GM23338 (cell line): ENCODE measurements around the gene CLRN2. TPM values are rescaled to one million over a fixed set of nuclear protein-coding genes. Genes with fewer than 3 reads are reported as not detected.

Source experiments
- ATAC-seq: fragments of 200-7000 bp; cut with Tn5 transposase; 3 replicates; pipeline ENCODE4 v1.9.1; 2020
- DNase-seq: peaks from one replicate; pipeline ENCODE4 v3.0.0-alpha.2; 2015; ENCODE audit warnings: low spot score
- H2AFZ ChIP-seq: fragments of 200-600 bp; sonication (generic); 2 replicates; pipeline ENCODE4 v1.8.0; 2016; ENCODE audit warnings: antibody characterized with exemption, mild to moderate bottlenecking, moderate library complexity
- H3F3A ChIP-seq: fragments of 200-600 bp; sonication (generic); replicated peaks from 2 replicates; pipeline ENCODE4 v1.8.0; 2017; ENCODE audit warnings: antibody characterized with exemption, mixed run types, low read depth
- H3K27ac ChIP-seq: fragments of 200-600 bp; sonication (generic); 2 replicates; pipeline ENCODE4 v1.6.1; 2016; ENCODE audit warnings: low read depth
- H3K27me3 ChIP-seq: fragments of 200-600 bp; sonication (generic); 2 replicates; pipeline ENCODE4 v1.8.0; 2016; ENCODE audit warnings: mild to moderate bottlenecking, mixed run types, moderate library complexity; ENCODE audit not compliant: insufficient read depth
- H3K36me3 ChIP-seq: fragments of 200-600 bp; sonication (generic); 2 replicates; pipeline ENCODE4 v1.8.0; 2016; ENCODE audit warnings: mild to moderate bottlenecking; ENCODE audit not compliant: insufficient read depth
- H3K4me1 ChIP-seq: fragments of 200-600 bp; sonication (generic); 2 replicates; pipeline ENCODE4 v1.8.0; 2016; ENCODE audit warnings: mild to moderate bottlenecking, moderate library complexity; ENCODE audit not compliant: insufficient read depth
- H3K4me2 ChIP-seq: fragments of 200-600 bp; sonication (generic); 2 replicates; pipeline ENCODE4 v1.7.1; 2017; ENCODE audit warnings: mixed run types
- H3K4me3 ChIP-seq: fragments of 200-600 bp; sonication (generic); 2 replicates; pipeline ENCODE4 v1.6.1; 2016; ENCODE audit warnings: mixed run types
- H3K79me2 ChIP-seq: fragments of 200-600 bp; sonication (generic); replicated peaks from 2 replicates; pipeline ENCODE4 v1.8.0; 2017; ENCODE audit warnings: mild to moderate bottlenecking; ENCODE audit not compliant: insufficient read depth
- H3K9me2 ChIP-seq: fragments of 200-600 bp; sonication (generic); 2 replicates; pipeline ENCODE4 v1.8.0; 2017; ENCODE audit not compliant: insufficient read depth
- H4K20me1 ChIP-seq: fragments of 200-600 bp; sonication (generic); replicated peaks from 2 replicates; pipeline ENCODE4 v1.8.0; 2017; ENCODE audit warnings: mild to moderate bottlenecking; ENCODE audit not compliant: insufficient read depth
- H3K27ac Mint-ChIP-seq: 2 replicates; pipeline ENCODE4 v1.8.0; 2020; ENCODE audit warnings: inconsistent platforms, mild to moderate bottlenecking, moderate library complexity, mixed read lengths
- H3K27me3 Mint-ChIP-seq: 3 replicates; pipeline ENCODE4 v1.8.0; 2022; ENCODE audit warnings: low read depth, mild to moderate bottlenecking, moderate library complexity, mixed read lengths, inconsistent platforms; ENCODE audit not compliant: insufficient read depth, poor library complexity
- H3K36me3 Mint-ChIP-seq: 3 replicates; pipeline ENCODE4 v1.8.0; 2021; ENCODE audit warnings: low read depth, mild to moderate bottlenecking, inconsistent platforms, moderate library complexity, mixed read lengths
- H3K4me1 Mint-ChIP-seq: 3 replicates; pipeline ENCODE4 v1.8.0; 2020; ENCODE audit warnings: mild to moderate bottlenecking, inconsistent platforms, mixed read lengths
- H3K4me3 Mint-ChIP-seq: 3 replicates; pipeline ENCODE4 v1.8.0; 2021; ENCODE audit warnings: moderate library complexity, mild to moderate bottlenecking, inconsistent platforms, mixed read lengths
- H3K9me3 Mint-ChIP-seq: 3 replicates; pipeline ENCODE4 v1.8.0; 2020; ENCODE audit warnings: moderate library complexity, mild to moderate bottlenecking, inconsistent platforms, mixed read lengths
- CTCF ChIP-seq, 2 experiments: fragments of 200-600 bp in 1 of 2; sonication (generic) in 1 of 2; conservative IDR thresholded peaks; 2 replicates each; pipeline versions ENCODE4 v1.5.1 to v1.6.1; 2016 to 2017; ENCODE audit warnings: antibody characterized with exemption in 2 of 2, low read depth in 2 of 2, mild to moderate bottlenecking in 2 of 2, moderate library complexity in 1 of 2
- ETS1 ChIP-seq: IDR thresholded peaks from 2 replicates; pipeline ENCODE4 v1.6.1; 2016; ENCODE audit warnings: antibody characterized with exemption
- ZNF331 ChIP-seq: fragments of 250-450 bp; sonication (Bioruptor Pico); IDR thresholded peaks from 2 replicates; pipeline ENCODE4 v1.5.0; 2020; ENCODE audit warnings: low read depth, mild to moderate bottlenecking, moderate library complexity
- ZNF462 ChIP-seq: fragments of 250-450 bp; sonication (Bioruptor Pico); IDR thresholded peaks from 2 replicates; pipeline ENCODE4 v1.5.0; 2020; ENCODE audit warnings: mild to moderate bottlenecking, moderate library complexity
- polyA plus RNA-seq: library from polyadenylated mRNA; unstranded; fragments of >200 nt; fragmentation: Nextera tagmentation; extraction: Ambion mirVana; gene quantifications from 2 replicates; pipeline ENCODE4 v1.2.1, GENCODE V29; 2016
- total RNA-seq: library from RNA; depleted of rRNA; stranded (reverse); fragments of >200 nt; shearing (Covaris generic); gene quantifications from 2 replicates; pipeline ENCODE4 v1.2.3, GENCODE V29; 2014

CLRN2 gene
- total and polyA plus RNA-seq, 2 experiments from 2014 or later = not detected

- no peaks in the 10 kb centered on the region for H3K27me3 ChIP-seq
- H3K27me3 Mint-ChIP-seq = peaks cover 14% of the 10 kb centered on the region
- TF ChIP-seq ZNF331 (CRISPR knock-in tag) = no peak
These were observed 31.3 kb downstream of the CLRN2 start for GRCh38 chr4:17546222-17546621.

GRCh38 chr4:17546678-17547077 is 31.7 kb downstream of the CLRN2 start:
- ATAC-seq = no peak
- Histone ChIP-seq H3K4me1 (no peaks in the 10 kb centered on the region), H3F3A (no peaks in the 10 kb centered on the region), H3K36me3 (no peaks in the 10 kb centered on the region), H3K4me2 (no peak overlapping the region), H2AFZ (no peak overlapping the region), H3K4me3 (no peak overlapping the region), H3K27me3 (no peaks in the 10 kb centered on the region), H3K79me2 (no peaks in the 10 kb centered on the region), H3K9me2 (no peaks in the 10 kb centered on the region), H4K20me1 (no peaks in the 10 kb centered on the region), H3K27ac (no peak overlapping the region)
- H3K27me3 Mint-ChIP-seq = peaks cover 14% of the 10 kb centered on the region
- H3K4me3 Mint-ChIP-seq = no peak overlapping the region
- H3K36me3 Mint-ChIP-seq = no peaks in the 10 kb centered on the region
- H3K27ac Mint-ChIP-seq = no peak overlapping the region
- no peaks in the 10 kb centered on the region for H3K9me3 Mint-ChIP-seq
- DNase-seq = no peak
- H3K4me1 Mint-ChIP-seq = peaks cover 8% of the 10 kb centered on the region
- TF ChIP-seq ZNF462 (CRISPR knock-in tag) (no peak), ETS1 (no peak), ZNF331 (CRISPR knock-in tag) (no peak), CTCF (conservative IDR thresholded peaks at IDR 0.05; ENCODE audit: low read depth in 2 of 2) (no peak)

More at GRCh38 chr4:17546222-17546621, 31.3 kb downstream of the CLRN2 start:
- Histone ChIP-seq H3K4me2 (no peak overlapping the region), H3K4me1 (no peaks in the 10 kb centered on the region), H3K4me3 (no peak overlapping the region), H3K9me2 (no peaks in the 10 kb centered on the region), H3K27ac (no peak overlapping the region), H2AFZ (no peak overlapping the region), H3F3A (no peaks in the 10 kb centered on the region), H3K36me3 (no peaks in the 10 kb centered on the region), H3K79me2 (no peaks in the 10 kb centered on the region), H4K20me1 (no peaks in the 10 kb centered on the region)
- Mint-ChIP-seq H3K27ac (no peak overlapping the region), H3K4me3 (no peak overlapping the region), H3K36me3 (no peaks in the 10 kb centered on the region), H3K4me1 (peaks cover 8% of the 10 kb centered on the region), H3K9me3 (no peaks in the 10 kb centered on the region)
- DNase-seq (no peak), ATAC-seq (no peak)
